Stimulated activated CD4-positive, alpha-beta T cell treated with anti-CD3 and anti-CD28 coated beads, Interleukin-15, amount 100 ng/mL, for 24 hours (primary cell): Measurements from ENCODE around the gene BOD1L1.

Experiments
- DNase-seq: peaks from one replicate; pipeline ENCODE4 v3.0.0-alpha.2; 2020

Gene BOD1L1

GRCh38 chr4:13538427-13538973 lies 89.0 kb downstream of the BOD1L1 start:
- no peak for DNase-seq

GRCh38 chr4:13537832-13538177 lies 89.7 kb downstream of the BOD1L1 start:
- no peak for DNase-seq

- DNase-seq: no peak
These were observed 90.3 kb downstream of the BOD1L1 start for GRCh38 chr4:13537011-13537831.

GRCh38 chr4:13536607-13537006 lies 90.9 kb downstream of the BOD1L1 start:
- no peak for DNase-seq

GRCh38 chr4:13535708-13536361 lies 91.7 kb downstream of the BOD1L1 start:
- no peak for DNase-seq

- DNase-seq: no peak
These were observed 92.4 kb downstream of the BOD1L1 start for GRCh38 chr4:13535118-13535517.

GRCh38 chr4:13534344-13535063 lies 93.0 kb downstream of the BOD1L1 start:
- DNase-seq: no peak

GRCh38 chr4:13533670-13534343 lies 93.7 kb downstream of the BOD1L1 start:
- DNase-seq: no peak

GRCh38 chr4:13531625-13531998 lies 95.9 kb downstream of the BOD1L1 start:
- DNase-seq: no peak

GRCh38 chr4:13530823-13531624 lies 96.5 kb downstream of the BOD1L1 start:
- no peak for DNase-seq

- DNase-seq: no peak
These were observed 98.2 kb downstream of the BOD1L1 start for GRCh38 chr4:13529128-13529919.

- no peak for DNase-seq
These were observed 98.8 kb downstream of the BOD1L1 start for GRCh38 chr4:13528821-13529127.

GRCh38 chr4:13527981-13528820 lies 99.3 kb downstream of the BOD1L1 start:
- no peak for DNase-seq

GRCh38 chr4:13527192-13527980 lies 100.1 kb downstream of the BOD1L1 start:
- DNase-seq: no peak

GRCh38 chr4:13526658-13527057 lies 100.9 kb downstream of the BOD1L1 start:
- DNase-seq: no peak

- no peak for DNase-seq
These were observed 101.8 kb downstream of the BOD1L1 start for GRCh38 chr4:13525606-13526281.

- no peak for DNase-seq
These were observed 102.9 kb downstream of the BOD1L1 start for GRCh38 chr4:13524504-13525243.
